ENCODE data around the gene KRTAP2-2.
"Not testable (repeated sequence)": the region's sequence is repeated elsewhere in the genome, so short reads cannot be mapped to it uniquely, and the experiment has no call there.

Gene KRTAP2-2

DNA sequence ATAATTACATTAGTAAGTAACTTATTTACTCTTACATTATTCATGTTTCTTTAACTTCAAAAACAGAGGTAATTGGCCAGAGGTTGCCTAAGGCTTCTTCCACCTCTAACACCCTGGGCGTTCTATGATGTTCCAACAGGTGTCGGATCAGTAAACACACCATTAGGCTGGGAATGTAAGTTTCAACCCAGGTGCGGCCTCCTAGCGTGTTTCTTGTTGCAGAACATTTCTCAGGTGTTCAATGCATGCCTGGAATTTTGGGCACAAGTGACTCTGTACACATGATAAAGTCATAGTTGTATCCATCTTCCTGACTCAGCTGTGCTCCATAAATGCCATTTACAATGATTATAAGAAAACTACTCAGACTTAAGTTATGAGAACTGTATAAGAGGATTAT is 1.0 kb downstream of the KRTAP2-2 start:
- TF ChIP-seq POLR2A (IDR thresholded peaks at IDR 0.05; ENCODE audit: low read length): no peak
- no peak for TF ChIP-seq GATA1 (IDR thresholded peaks at IDR 0.05; ENCODE audit: low read depth, low read length)
- no peak for DNase-seq

DNA sequence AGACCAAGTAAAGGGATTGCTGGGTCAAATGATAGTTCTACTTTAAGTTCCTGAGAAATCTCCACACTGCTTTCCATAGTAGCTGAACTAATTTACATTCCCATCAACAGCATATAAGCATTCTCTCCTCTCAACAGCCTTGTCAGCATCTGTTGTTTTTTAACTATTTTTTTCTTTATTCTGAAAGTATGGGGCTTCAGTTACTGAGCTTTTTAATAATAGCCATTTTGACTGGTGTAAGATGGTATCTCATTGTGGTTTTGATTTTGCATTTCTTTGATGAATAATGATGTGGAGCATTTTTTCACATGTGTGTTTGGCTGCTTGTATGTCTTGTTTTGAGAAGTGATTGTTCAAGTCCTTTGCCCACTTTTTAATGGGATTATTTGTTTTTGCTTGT is 2.5 kb downstream of the KRTAP2-2 start:
- DNase-seq: no peak
- TF ChIP-seq GATA1 (IDR thresholded peaks at IDR 0.05; ENCODE audit: low read depth, low read length) (no peak), POLR2A (IDR thresholded peaks at IDR 0.05; ENCODE audit: low read length) (no peak)

DNA sequence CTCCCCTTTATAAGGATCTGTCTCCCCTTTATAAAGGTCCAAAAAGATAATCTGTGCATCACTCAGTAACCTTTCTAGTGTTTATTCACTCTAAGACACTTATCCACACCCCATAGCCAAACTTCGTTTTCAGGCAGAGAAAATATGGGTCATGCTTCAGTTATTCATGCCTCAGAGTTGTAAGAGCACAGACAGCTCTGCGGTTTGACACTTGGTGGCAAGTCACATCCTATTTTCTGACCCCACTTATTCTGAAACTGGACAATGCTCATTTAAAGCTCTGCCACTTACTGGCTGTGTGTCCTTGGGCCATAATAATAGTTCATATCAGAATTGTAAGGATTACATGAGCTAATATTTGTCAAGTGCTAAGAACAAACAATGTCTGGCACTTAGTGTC is 5.9 kb downstream of the KRTAP2-2 start:
- no peak for TF ChIP-seq POLR2A (IDR thresholded peaks at IDR 0.05; ENCODE audit: low read length)
- no peak for TF ChIP-seq GATA1 (IDR thresholded peaks at IDR 0.05; ENCODE audit: low read depth, low read length)
- DNase-seq: no peak

DNA sequence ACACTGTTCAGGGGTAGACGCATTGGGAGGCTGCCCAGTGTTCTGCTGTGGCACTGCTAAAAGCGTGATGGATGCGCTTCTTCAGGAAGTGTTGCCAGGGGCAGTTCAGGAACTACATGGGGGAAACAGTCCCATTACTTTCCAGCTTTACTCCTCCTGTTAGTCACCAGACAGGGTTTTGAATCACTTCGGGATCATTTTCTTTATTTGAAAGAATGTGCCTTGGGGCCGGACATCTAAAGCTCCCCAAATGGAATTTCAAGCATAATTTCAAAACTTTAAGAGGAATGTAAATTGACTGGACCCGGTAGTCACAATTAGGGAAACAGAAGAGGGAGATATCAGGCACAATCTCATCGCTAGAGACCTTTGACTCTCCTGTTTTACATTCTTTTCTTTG is 6.6 kb downstream of the KRTAP2-2 start:
- no peak for TF ChIP-seq GATA1 (IDR thresholded peaks at IDR 0.05; ENCODE audit: low read depth, low read length)
- no peak for TF ChIP-seq POLR2A (IDR thresholded peaks at IDR 0.05; ENCODE audit: low read length)
- no peak for DNase-seq

DNA sequence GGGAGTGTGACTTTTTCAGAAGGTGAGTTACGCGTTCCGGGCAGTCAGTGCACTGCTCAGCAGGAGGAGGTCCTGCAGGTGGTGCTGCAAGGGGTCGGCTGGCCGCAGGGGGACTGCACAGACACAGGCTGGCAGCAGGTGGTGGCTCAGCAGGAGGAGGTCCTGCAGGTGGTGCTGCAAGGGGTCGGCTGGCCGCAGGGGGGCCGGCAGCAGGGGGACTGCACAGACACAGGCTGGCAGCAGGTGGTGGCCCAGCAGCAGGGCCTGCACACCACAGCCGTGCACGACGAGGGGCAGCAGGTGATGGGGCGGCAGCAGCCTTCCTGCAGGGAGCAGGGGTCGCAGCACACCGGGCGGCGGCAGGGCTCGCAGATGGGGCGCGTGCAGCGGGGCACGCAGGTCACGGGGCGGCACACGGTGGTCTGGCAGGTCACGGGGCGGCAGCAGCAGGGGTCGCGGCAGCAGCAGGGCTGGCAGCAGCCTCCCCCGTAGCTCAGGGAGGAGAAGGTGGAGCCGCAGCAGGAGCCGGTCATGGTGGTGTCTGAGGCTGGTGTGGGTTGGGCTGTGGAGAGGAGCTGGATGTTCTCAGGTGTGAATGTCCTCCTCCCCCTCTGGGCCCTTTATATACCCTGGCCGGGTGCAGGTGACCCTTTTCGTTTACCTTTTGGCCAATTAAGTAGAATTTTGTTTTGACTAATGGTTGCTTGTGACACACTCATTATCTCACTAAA is 8.1 kb downstream of the KRTAP2-2 start, which contains the start of gene KRTAP2-1:
KRTAP2-1 (minus strand) TSS at position 582 of the 731 bp plus-strand sequence; CDS start at position 533, 49 bp downstream.
- DNase-seq: not testable (repeated sequence)

DNA sequence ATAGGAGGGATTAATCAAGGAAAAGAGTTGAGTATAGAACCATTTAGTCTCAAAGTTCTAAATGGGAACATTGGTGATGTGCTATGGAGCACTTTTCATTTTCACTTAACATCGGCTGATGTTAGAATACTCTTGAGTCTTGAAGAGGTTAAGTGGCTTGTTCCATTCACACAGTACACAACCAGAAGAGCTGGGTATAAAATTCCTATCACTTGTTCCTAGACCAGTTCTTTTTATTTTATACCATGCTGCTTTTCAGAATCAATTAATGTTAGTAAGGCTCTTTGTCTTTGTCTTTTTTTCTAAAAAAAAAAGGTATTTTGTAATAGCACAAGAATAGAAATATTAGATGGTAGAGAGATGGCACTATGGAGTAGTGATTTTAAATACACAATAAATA is 12.1 kb downstream of the KRTAP2-2 start:
- no peak for DNase-seq
- no peak for TF ChIP-seq GATA1 (IDR thresholded peaks at IDR 0.05; ENCODE audit: low read depth, low read length)

DNA sequence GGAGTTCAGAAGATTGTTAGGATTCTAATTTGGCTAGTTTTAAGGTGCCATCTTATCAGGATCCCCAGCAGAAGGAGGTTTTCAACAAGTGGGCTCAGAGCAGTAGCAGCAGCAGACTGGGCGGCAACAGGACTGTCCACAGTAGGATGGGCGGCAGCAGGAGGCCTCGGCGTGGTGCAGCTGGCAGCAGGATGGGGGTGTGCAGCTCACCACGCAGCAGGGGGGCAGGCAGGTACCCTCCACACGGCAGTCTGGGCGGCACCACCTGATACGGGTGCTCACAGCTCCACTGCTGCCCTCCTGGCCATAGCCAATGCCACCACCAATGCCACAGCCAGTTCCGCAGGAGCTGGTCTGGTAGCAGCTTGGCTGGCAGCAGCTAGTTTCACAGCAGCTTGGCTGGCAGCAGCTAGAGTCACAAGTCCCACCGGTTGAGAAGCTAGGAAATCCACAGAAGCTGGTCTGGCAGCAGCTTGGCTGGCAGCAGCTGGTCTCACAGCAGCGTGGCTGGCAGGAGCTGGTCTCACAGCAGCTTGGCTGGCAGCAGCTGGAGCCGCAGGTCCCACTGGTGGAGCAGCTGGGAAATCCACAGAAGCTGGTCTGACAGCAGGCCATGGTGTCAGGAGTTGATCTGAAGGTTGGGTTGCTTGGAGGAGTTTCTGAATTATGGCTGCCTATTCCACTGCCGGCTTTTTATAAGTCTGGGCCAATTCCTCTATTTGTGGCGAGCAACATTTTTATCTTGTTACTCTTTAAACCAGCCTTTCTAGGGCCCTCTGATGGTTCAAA is 14.1 kb downstream of the KRTAP2-2 start, which contains the start of gene KRTAP1-1:
KRTAP1-1 (minus strand) TSS at position 668 of the 789 bp plus-strand sequence; CDS start at position 615, 53 bp downstream.
- not testable (repeated sequence) for DNase-seq

DNA sequence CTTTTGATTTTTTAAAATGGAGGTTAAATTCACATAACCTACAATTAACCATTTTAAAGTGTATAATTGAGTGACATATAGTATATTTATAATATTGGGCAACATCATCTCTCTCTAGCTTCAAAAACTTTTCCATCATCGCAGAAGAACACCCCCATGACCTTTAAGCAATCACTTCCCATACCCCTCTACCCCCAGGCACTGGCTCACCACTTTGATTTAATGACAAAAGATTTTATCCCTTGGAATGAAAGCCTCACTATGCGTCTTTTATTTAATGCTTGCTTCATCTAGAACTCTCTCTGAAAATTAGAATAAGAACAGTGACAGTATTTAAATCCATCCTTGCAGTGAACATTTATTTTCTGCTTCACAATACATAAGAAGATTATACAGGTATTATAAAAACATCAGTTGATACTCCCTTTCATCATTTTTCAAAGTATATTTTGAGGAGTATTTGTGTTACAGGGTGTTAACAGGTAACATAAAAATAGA is 17.1 kb downstream of the KRTAP2-2 start:
- TF ChIP-seq POLR2A (IDR thresholded peaks at IDR 0.05; ENCODE audit: low read length): no peak
- no peak for DNase-seq

DNA sequence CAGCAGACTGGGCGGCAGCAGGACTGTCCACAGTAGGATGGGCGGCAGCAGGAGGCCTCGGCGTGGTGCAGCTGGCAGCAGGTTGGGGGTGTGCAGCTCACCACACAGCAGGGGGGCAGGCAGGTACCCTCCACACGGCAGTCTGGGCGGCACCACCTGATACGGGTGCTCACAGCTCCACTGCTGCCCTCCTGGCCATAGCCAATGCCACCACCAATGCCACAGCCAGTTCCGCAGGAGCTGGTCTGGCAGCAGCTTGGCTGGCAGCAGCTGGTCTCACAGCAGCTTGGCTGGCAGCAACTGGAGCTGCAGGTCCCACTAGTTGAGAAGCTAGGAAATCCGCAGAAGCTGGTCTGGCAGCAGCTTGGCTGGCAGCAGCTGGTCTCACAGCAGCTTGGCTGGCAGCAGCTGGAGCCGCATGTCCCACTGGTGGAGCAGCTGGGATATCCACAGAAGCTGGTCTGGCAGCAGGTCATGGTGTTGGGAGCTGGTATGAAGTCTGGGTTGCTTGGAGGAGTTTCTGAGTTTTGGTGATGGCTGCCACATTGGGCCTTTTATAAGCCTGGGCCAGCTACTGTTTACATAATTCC is 20.6 kb downstream of the KRTAP2-2 start, which contains the start of gene KRTAP1-3:
KRTAP1-3 (minus strand) TSS at position 529 of the 590 bp plus-strand sequence; CDS start at position 476, 53 bp downstream.
- not testable (repeated sequence) for DNase-seq

DNA sequence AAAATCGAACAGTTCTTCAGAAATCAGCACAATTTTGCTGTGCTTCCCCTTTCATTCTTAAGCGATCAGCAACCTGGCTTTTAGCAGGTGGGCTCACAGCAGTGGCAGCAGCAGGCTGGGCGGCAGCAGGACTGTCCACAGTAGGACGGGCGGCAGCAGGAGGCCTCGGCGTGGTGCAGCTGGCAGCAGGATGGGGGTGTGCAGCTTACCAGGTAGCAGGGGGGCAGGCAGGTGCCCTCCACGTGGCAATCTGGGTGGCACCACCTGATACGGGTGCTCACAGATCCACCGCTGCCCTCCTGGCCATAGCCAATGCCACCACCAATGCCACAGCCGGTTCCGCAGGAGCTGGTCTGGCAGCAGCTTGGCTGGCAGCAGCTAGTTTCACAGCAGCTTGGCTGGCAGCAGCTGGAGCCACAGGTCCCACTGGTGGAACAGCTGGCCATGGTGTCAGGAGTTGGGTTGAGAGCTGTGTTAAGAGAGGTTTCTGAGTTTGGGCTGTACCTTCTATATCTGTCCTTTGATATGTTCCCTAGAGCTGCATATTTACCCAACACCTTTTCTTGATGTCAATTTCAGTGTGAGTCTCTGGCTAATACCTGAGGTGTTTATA is 25.3 kb downstream of the KRTAP2-2 start, which contains the start of gene KRTAP1-4:
KRTAP1-4 (minus strand) TSS at position 563 of the 613 bp plus-strand sequence; CDS start at position 446, 117 bp downstream.
- no peak for TF ChIP-seq GATA1 (IDR thresholded peaks at IDR 0.05; ENCODE audit: low read depth, low read length)
- TF ChIP-seq POLR2A (IDR thresholded peaks at IDR 0.05; ENCODE audit: low read length): no peak

DNA sequence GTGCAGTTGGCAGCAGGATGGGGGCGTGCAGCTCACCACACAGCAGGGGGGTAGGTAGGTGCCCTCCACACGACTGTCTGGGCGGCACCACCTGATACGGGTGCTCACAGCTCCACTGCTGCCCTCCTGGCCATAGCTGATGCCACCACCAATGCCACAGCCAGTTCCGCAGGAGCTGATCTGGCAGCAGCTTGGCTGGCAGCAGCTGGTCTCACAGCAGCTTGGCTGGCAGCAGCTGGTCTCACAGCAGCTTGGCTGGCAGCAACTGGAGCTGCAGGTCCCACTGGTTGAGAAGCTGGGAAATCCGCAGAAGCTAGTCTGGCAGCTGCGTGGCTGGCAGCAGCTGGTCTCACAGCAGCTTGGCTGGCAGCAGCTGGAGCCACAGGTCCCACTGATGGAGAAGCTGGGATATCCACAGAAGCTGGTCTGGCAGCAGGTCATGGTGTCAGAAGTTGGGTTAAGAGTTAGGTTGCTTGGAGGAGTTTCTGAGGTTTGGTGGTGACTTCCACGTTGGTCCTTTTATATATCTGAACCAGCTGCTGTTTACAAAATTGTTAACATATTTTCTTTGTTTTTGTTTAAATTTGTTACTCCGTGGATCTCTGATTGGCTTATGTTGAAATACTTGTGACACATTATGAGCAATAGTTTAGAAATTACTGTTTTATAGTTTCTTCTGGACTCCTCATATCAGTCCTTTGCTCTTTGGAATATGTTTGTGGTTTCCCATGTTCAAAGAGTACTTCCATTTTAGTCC is 28.1 kb downstream of the KRTAP2-2 start, which contains the start of gene KRTAP1-5:
KRTAP1-5 (minus strand) TSS at position 494 of the 757 bp plus-strand sequence; CDS start at position 441, 53 bp downstream.
- no peak for TF ChIP-seq GATA1 (IDR thresholded peaks at IDR 0.05; ENCODE audit: low read depth, low read length)
- TF ChIP-seq POLR2A (IDR thresholded peaks at IDR 0.05; ENCODE audit: low read length): no peak
- DNase-seq: no peak

More for the DNA sequence above, 25.3 kb downstream of the KRTAP2-2 start, which contains the start of gene KRTAP1-4:
- no peak for DNase-seq

DNA sequence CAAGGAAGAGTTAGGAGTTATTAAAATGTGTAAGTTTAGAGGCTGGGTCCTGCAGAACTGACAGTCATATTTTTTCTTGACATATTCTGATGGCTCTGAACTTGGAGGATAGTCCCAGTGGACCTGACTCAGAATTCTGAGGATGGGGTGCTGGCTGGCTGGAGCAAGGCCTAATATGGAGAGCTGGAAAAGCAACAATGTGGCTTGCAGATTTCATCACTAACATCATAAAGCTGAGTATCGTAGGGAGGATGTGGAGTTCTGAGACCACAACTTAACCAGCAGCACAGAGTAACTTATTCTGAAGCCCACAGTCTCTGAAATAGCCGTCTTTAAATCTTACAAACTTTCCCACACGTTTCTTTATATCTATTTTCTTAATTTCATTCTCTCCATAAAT is 30.3 kb downstream of the KRTAP2-2 start:
- no peak for TF ChIP-seq GATA1 (IDR thresholded peaks at IDR 0.05; ENCODE audit: low read depth, low read length)
- TF ChIP-seq POLR2A (IDR thresholded peaks at IDR 0.05; ENCODE audit: low read length): no peak
- no peak for DNase-seq

DNA sequence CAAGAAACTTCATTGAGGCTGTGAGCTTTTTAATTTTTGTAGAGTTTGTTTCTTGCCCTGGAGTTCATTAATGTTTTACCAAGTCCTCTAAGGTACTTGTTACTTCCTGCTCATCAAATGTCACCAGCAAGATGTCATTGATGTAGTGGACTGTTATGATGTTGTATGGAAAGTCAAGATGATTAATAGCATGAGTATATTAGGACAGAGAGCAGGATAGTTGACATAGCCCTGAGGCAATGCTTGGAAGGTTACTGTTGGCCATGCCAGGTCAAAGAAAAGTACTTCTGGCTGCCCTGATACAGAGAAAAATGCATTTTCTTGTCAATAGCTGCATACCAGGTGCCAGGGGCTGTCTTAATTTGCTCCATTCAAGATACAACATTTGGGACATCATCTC is 34.7 kb downstream of the KRTAP2-2 start:
- DNase-seq: no peak

More for the DNA sequence above, 34.7 kb downstream of the KRTAP2-2 start:
- no peak for TF ChIP-seq POLR2A (IDR thresholded peaks at IDR 0.05; ENCODE audit: low read length)
- no peak for TF ChIP-seq GATA1 (IDR thresholded peaks at IDR 0.05; ENCODE audit: low read depth, low read length)
